Upper lobe of right lung (tissue), 1 donor: Measurements from ENCODE around the gene MTRFR. TPM values are rescaled to one million over a fixed set of nuclear protein-coding genes. Genes with fewer than 3 reads are reported as not detected.

Experiments
- ATAC-seq: fragments of 200-7000 bp; cut with Tn5 transposase; one replicate; pipeline ENCODE4 v1.9.1; 2020; ENCODE audit warnings: mild to moderate bottlenecking, moderate library complexity
- DNase-seq: peaks from one replicate; pipeline ENCODE4 v3.0.0-alpha.2; 2020
- H3K27ac ChIP-seq: fragments of 200-600 bp; one replicate; pipeline ENCODE4 v1.8.0; 2022
- H3K27me3 ChIP-seq: fragments of 200-600 bp; one replicate; pipeline ENCODE4 v1.8.0; 2022; ENCODE audit warnings: mild to moderate bottlenecking
- H3K36me3 ChIP-seq: fragments of 200-600 bp; one replicate; pipeline ENCODE4 v1.8.0; 2022
- H3K4me1 ChIP-seq: fragments of 200-600 bp; one replicate; pipeline ENCODE4 v1.8.0; 2022
- H3K4me3 ChIP-seq: fragments of 200-600 bp; one replicate; pipeline ENCODE4 v1.8.0; 2022; ENCODE audit warnings: mild to moderate bottlenecking
- H3K9me3 ChIP-seq: fragments of 200-600 bp; one replicate; pipeline ENCODE4 v1.8.0; 2022
- CTCF ChIP-seq: fragments of 200-600 bp; IDR thresholded peaks from one replicate; pipeline ENCODE4 v1.8.0; 2022; ENCODE audit warnings: antibody characterized with exemption
- intact Hi-C: fragments of 100-400 bp; cut with DNase I; formaldehyde crosslinking; loops from one replicate; pipeline ENCODE4 v1.11.0; 2022
- total RNA-seq: library from RNA; stranded (reverse); fragmentation: NEBNext Ultra II Directional; extraction: Animal tissue kit (Norgen Biotek cat#: 25700); gene quantifications from one replicate; pipeline ENCODE4 v1.2.1, GENCODE V29; 2021
- donor health status: DM: no; HTN: yes; CAD: no; lungs with severe emphysema.

MTRFR gene
- total RNA-seq, 1 donor from 2014 or later, result 13.3 TPM

GRCh38 chr12:123233505-123234308 lies 471 bp downstream of the MTRFR start:
- intact Hi-C loops, result no loop called here
- Histone ChIP-seq H3K4me1 (peaks cover 52% of the 10 kb centered on the region), H3K9me3 (no peaks in the 10 kb centered on the region), H3K36me3 (peaks cover 4% of the 10 kb centered on the region), H3K27me3 (no peaks in the 10 kb centered on the region), H3K4me3 (peak overlapping the region; percentile 74), H3K27ac (peak overlapping the region; percentile 89)
- no peak for TF ChIP-seq CTCF
- DNase-seq, result no peak
- peak; percentile 4 for ATAC-seq

- Histone ChIP-seq H3K4me3 (no peak overlapping the region), H3K36me3 (peaks cover 4% of the 10 kb centered on the region), H3K4me1 (peaks cover 44% of the 10 kb centered on the region), H3K9me3 (no peaks in the 10 kb centered on the region), H3K27ac (peak overlapping the region; percentile 60), H3K27me3 (no peaks in the 10 kb centered on the region)
- TF ChIP-seq CTCF, result peak; percentile 76
- intact Hi-C loops, result no loop called here
- DNase-seq (peak; percentile 72), ATAC-seq (peak; percentile 24)
Observed at GRCh38 chr12:123237646-123238329, 4.6 kb downstream of the MTRFR start.

- H3K4me1 ChIP-seq, result peaks cover 46% of the 10 kb centered on the region
Observed at GRCh38 chr12:123238330-123238682, 5.1 kb downstream of the MTRFR start.

GRCh38 chr12:123238961-123239360 lies 5.7 kb downstream of the MTRFR start:
- ATAC-seq (no peak), DNase-seq (no peak)
- intact Hi-C loops, result no loop called here
- Histone ChIP-seq H3K27ac (no peak overlapping the region), H3K9me3 (no peaks in the 10 kb centered on the region), H3K27me3 (no peaks in the 10 kb centered on the region), H3K4me1 (peaks cover 45% of the 10 kb centered on the region), H3K36me3 (peaks cover 4% of the 10 kb centered on the region), H3K4me3 (no peak overlapping the region)
- TF ChIP-seq CTCF, result no peak

More at GRCh38 chr12:123238330-123238682, 5.1 kb downstream of the MTRFR start:
- Histone ChIP-seq H3K4me3 (no peak overlapping the region), H3K36me3 (peaks cover 4% of the 10 kb centered on the region), H3K9me3 (no peaks in the 10 kb centered on the region), H3K27me3 (no peaks in the 10 kb centered on the region), H3K27ac (peak overlapping the region; percentile 60)
- intact Hi-C loops, result no loop called here
- DNase-seq (no peak), ATAC-seq (no peak)
- TF ChIP-seq CTCF, result no peak

GRCh38 chr12:123242116-123242904 lies 9.1 kb downstream of the MTRFR start:
- Histone ChIP-seq H3K27ac (no peak overlapping the region), H3K4me3 (no peak overlapping the region), H3K27me3 (no peaks in the 10 kb centered on the region), H3K4me1 (peaks cover 21% of the 10 kb centered on the region), H3K9me3 (no peaks in the 10 kb centered on the region), H3K36me3 (no peaks in the 10 kb centered on the region)
- no peak for DNase-seq
- TF ChIP-seq CTCF, result no peak
- intact Hi-C loops, result no loop called here
- no peak for ATAC-seq
